Loucy (cell line): ENCODE measurements around the gene POT1.

Experiments
- CTCF ChIP-seq: fragments of 200-600 bp; sonication (generic); conservative IDR thresholded peaks from 2 replicates; pipeline ENCODE4 v1.5.1; 2014; ENCODE audit warnings: mild to moderate bottlenecking, antibody characterized with exemption, low read length
- EZH2phosphoT487 ChIP-seq: fragments of 200-600 bp; IDR thresholded peaks from 2 replicates; pipeline ENCODE4 v1.6.1; 2018; ENCODE audit warnings: antibody characterized with exemption, mild to moderate bottlenecking, moderate library complexity, borderline replicate concordance

GRCh38 chr7:124780608-124781007, 149.0 kb downstream of the POT1 start:
- TF ChIP-seq CTCF (no peak), EZH2phosphoT487 (no peak)
